K562 (cell line): ENCODE data around the gene FAM227B.

ENCODE experiments used
- JUNB ChIP-seq: fragments of 450-650 bp; formaldehyde crosslinking; conservative IDR thresholded peaks from 2 replicates; pipeline ENCODE4 v1.4.0; 2020; ENCODE audit warnings: mild to moderate bottlenecking
- NFRKB ChIP-seq: fragments of 450-650 bp; IDR thresholded peaks from 2 replicates; pipeline ENCODE4 v1.6.1; 2016; ENCODE audit warnings: low read depth
- THAP12 ChIP-seq: fragments of 250-450 bp; sonication (Bioruptor Pico); IDR thresholded peaks from 2 replicates; pipeline ENCODE4 v1.9.0; 2021; ENCODE audit warnings: mild to moderate bottlenecking, inconsistent platforms
- TF ChIP-seq, protein P1 (sequence below): fragments of 150-350 bp; IDR thresholded peaks from 2 replicates; pipeline ENCODE4 v1.6.1; 2014; ENCODE audit warnings: low read depth, mild to moderate bottlenecking, low read length, borderline replicate concordance

GRCh38 chr15:49466119-49466518 lies 154.5 kb downstream of the FAM227B start:
- no peak for TF ChIP-seq NFRKB
- TF ChIP-seq THAP12, result no peak
- TF ChIP-seq, protein P1, sequence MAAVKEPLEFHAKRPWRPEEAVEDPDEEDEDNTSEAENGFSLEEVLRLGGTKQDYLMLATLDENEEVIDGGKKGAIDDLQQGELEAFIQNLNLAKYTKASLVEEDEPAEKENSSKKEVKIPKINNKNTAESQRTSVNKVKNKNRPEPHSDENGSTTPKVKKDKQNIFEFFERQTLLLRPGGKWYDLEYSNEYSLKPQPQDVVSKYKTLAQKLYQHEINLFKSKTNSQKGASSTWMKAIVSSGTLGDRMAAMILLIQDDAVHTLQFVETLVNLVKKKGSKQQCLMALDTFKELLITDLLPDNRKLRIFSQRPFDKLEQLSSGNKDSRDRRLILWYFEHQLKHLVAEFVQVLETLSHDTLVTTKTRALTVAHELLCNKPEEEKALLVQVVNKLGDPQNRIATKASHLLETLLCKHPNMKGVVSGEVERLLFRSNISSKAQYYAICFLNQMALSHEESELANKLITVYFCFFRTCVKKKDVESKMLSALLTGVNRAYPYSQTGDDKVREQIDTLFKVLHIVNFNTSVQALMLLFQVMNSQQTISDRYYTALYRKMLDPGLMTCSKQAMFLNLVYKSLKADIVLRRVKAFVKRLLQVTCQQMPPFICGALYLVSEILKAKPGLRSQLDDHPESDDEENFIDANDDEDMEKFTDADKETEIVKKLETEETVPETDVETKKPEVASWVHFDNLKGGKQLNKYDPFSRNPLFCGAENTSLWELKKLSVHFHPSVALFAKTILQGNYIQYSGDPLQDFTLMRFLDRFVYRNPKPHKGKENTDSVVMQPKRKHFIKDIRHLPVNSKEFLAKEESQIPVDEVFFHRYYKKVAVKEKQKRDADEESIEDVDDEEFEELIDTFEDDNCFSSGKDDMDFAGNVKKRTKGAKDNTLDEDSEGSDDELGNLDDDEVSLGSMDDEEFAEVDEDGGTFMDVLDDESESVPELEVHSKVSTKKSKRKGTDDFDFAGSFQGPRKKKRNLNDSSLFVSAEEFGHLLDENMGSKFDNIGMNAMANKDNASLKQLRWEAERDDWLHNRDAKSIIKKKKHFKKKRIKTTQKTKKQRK, result no peak
- no peak for TF ChIP-seq JUNB
